Keratinocyte (primary cell): ENCODE measurements around the gene FAM221B.

Experiments used
- EZH2 ChIP-seq: IDR thresholded peaks from one replicate; pipeline ENCODE4 v1.6.1; 2012; ENCODE audit warnings: inconsistent platforms, mild to moderate bottlenecking, low read length, moderate library complexity
- TF ChIP-seq, protein P1 (sequence below), 3 experiments: IDR thresholded peaks in 1 of 3; conservative IDR thresholded peaks in 1 of 3; optimal IDR thresholded peaks in 1 of 3; 2 replicates in 2 of 3; 3 replicates in 1 of 3; pipeline versions ENCODE3 to v1.5.1; 2011; ENCODE audit warnings: low read length in 3 of 3, mild to moderate bottlenecking in 3 of 3, moderate library complexity in 2 of 3, control low read depth in 1 of 3, inconsistent platforms in 1 of 3; ENCODE audit not compliant: insufficient read depth in 2 of 3; ENCODE audit errors: extremely low read depth in 1 of 3

DNA sequence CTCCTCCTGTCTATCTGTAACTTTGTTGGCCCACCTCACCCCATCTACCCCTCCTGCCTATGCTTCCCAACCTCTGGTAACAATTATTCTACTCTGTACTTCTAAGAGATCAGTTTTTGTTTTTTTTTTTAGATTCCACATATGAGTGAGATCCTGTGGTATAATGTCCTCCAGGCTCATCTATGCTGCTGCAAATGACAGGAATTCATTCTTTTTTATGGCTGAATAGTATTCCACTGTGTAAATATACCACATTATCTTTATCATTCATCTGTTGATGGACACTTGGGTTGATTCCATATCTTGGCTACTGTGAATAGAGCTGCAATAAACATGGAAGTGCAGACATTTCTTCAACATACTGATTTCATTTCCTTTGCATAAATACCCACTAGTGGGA is 45.1 kb downstream of the FAM221B start:
- TF ChIP-seq, protein P1, sequence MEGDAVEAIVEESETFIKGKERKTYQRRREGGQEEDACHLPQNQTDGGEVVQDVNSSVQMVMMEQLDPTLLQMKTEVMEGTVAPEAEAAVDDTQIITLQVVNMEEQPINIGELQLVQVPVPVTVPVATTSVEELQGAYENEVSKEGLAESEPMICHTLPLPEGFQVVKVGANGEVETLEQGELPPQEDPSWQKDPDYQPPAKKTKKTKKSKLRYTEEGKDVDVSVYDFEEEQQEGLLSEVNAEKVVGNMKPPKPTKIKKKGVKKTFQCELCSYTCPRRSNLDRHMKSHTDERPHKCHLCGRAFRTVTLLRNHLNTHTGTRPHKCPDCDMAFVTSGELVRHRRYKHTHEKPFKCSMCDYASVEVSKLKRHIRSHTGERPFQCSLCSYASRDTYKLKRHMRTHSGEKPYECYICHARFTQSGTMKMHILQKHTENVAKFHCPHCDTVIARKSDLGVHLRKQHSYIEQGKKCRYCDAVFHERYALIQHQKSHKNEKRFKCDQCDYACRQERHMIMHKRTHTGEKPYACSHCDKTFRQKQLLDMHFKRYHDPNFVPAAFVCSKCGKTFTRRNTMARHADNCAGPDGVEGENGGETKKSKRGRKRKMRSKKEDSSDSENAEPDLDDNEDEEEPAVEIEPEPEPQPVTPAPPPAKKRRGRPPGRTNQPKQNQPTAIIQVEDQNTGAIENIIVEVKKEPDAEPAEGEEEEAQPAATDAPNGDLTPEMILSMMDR (optimal IDR thresholded peaks at IDR 0.05 in 1 of 3, IDR thresholded peaks at IDR 0.05 in 1 of 3, conservative IDR thresholded peaks at IDR 0.05 in 1 of 3; ENCODE audit: extremely low read depth in 1 of 3, insufficient read depth in 2 of 3, low read length in 3 of 3): no peak
- no peak for TF ChIP-seq EZH2
